Measurements from ENCODE around the gene GALNT14. TPM values are rescaled to one million over a fixed set of nuclear protein-coding genes. Genes with fewer than 3 reads are reported as not detected.

Gene GALNT14
- total and polyA plus RNA-seq, 9 of the 15 experiments (the other 6 are each of a cell fraction or from before 2014, with no cell fraction given) = 0.11 TPM; not detected in 8

- TF ChIP-seq ETV5 (CRISPR knock-in tag; IDR thresholded peaks at IDR 0.05; ENCODE audit: low read depth) (no peak), SIN3B (IDR thresholded peaks at IDR 0.05; ENCODE audit: low read depth) (no peak), ZNF121 (CRISPR knock-in tag; conservative IDR thresholded peaks at IDR 0.05) (no peak), GABPB2 (CRISPR knock-in tag; conservative IDR thresholded peaks at IDR 0.05) (no peak), AFF1 (IDR thresholded peaks at IDR 0.05; ENCODE audit: low read depth in 1 of 2, partially characterized antibody in 2 of 2) (no peak), DNMT1 (IDR thresholded peaks at IDR 0.05) (no peak)
Measured at GRCh38 chr2:30903326-30903725, 234.9 kb downstream of the GALNT14 start (continued).

- DNase-seq (ENCODE audit: extremely low read depth in 1 of 4, low spot score in 3 of 4) = no peak
- no peak for FAIRE-seq
- no peak overlapping the region for H3K27ac ChIP-seq (ENCODE audit: extremely low read depth, low read depth, low read length)
- in situ Hi-C loops (cut with MboI) = no loop called here
- CTCF ChIA-PET (ENCODE audit: low intra/inter-chr PET ratio) = interaction anchor here (0.6 kb wide), 1 partner anchor 114 kb away, joined by 4 read pairs; no protein-coding TSS in a partner anchor
- no peaks in the 10 kb centered on the region for H3K9me3 ChIP-seq (replicated peaks; ENCODE audit: control insufficient read depth, insufficient read depth, low read depth, low read length)
- H3K4me2 ChIP-seq (ENCODE audit: insufficient read depth, low read length) = no peak overlapping the region
- H3K9ac ChIP-seq (ENCODE audit: insufficient read depth in 1 of 2, low read depth in 2 of 2, low read length in 2 of 2) = no peak overlapping the region
- peaks cover 9 to 33% of the 10 kb centered on the region in 2 experiments; a peak in 3 of 5 replicates for H3K27me3 ChIP-seq (ENCODE audit: control insufficient read depth in 2 of 2, insufficient read depth in 2 of 2, low read length in 2 of 2)
- H3K79me2 ChIP-seq (ENCODE audit: control insufficient read depth, insufficient read depth, low read length) = no peaks in the 10 kb centered on the region
- H3K9me1 ChIP-seq (ENCODE audit: control insufficient read depth, insufficient read depth, low read length) = no peaks in the 10 kb centered on the region
- H3K36me3 ChIP-seq (ENCODE audit: control insufficient read depth, insufficient read depth, low read length) = no peaks in the 10 kb centered on the region
- POLR2A ChIA-PET = interaction anchor here (1.1 kb wide), 1 partner anchor 28 kb away, joined by 5 read pairs; no protein-coding TSS in a partner anchor
- WGBS (ENCODE audit: insufficient coverage, low coverage, missing lambda C conversion rate) = 0% methylated on average over 5 of the region's 5 CpGs
- intact Hi-C loops (cut with micrococcal nuclease) = no loop called here
- ATAC-seq = no peak
- no peak overlapping the region for H3K4me3 ChIP-seq
- H3K4me1 ChIP-seq (replicated peaks in 1 of 2; ENCODE audit: control insufficient read depth in 2 of 2, insufficient read depth in 2 of 2, low read length in 2 of 2) = no peaks in the 10 kb centered on the region
- no peaks in the 10 kb centered on the region for H4K20me1 ChIP-seq (replicated peaks; ENCODE audit: control insufficient read depth, insufficient read depth, low read length)
- no peak overlapping the region for H2AFZ ChIP-seq (ENCODE audit: low read depth, low read length)
- BruUV-seq (replicated peaks) = no TSS peak
- TF ChIP-seq HNRNPK (IDR thresholded peaks at IDR 0.05; ENCODE audit: low read depth, low read length, poor library complexity, severe bottlenecking) = no peak
- TF ChIP-seq TAF7 (tag; IDR thresholded peaks at IDR 0.05) = no peak
- no peak for TF ChIP-seq SP1 (CRISPR knock-in tag; IDR thresholded peaks at IDR 0.05)
- TF ChIP-seq ZNF79 (CRISPR knock-in tag; IDR thresholded peaks at IDR 0.05; ENCODE audit: low read depth) = no peak
- no peak for TF ChIP-seq BCL6 (CRISPR knock-in tag; IDR thresholded peaks at IDR 0.05)
- TF ChIP-seq EHMT2 (IDR thresholded peaks at IDR 0.05) = no peak
- no peak for TF ChIP-seq ZEB2 (IDR thresholded peaks at IDR 0.05)
- TF ChIP-seq GTF2F1 (IDR thresholded peaks at IDR 0.05; ENCODE audit: low read depth, low read length) = no peak
- no peak for TF ChIP-seq TFAP4 (CRISPR knock-in tag; IDR thresholded peaks at IDR 0.05; ENCODE audit: borderline replicate concordance)
- no peak for TF ChIP-seq ESRRB (CRISPR knock-in tag; IDR thresholded peaks at IDR 0.05; ENCODE audit: borderline replicate concordance)
- TF ChIP-seq XRCC4 (IDR thresholded peaks at IDR 0.05; ENCODE audit: extremely low read depth, insufficient read depth, insufficient read length) = no peak
- no peak for TF ChIP-seq ADNP (tag; IDR thresholded peaks at IDR 0.05)
Measured at GRCh38 chr2:30900381-30900780, 237.9 kb downstream of the GALNT14 start.
